CD4-positive, alpha-beta T cell (primary cell): ENCODE data around the gene CDH8. TPM values are rescaled to one million over a fixed set of nuclear protein-coding genes. Genes with fewer than 3 reads are reported as not detected.

Experiments
- ATAC-seq: fragments of 200-7000 bp; cut with Tn5 transposase; one replicate; pipeline ENCODE4 v1.10.0; 2022; ENCODE audit warnings: mild to moderate bottlenecking; ENCODE audit not compliant: poor library complexity
- CTCF ChIA-PET: fragments of 350-600 bp; sonication (Branson Sonifier 250); formaldehyde crosslinking; loops from one replicate; lab custom pipeline; 2021; ENCODE audit warnings: antibody characterized with exemption, inconsistent platforms; lab: Charles Lee
- POLR2A ChIA-PET: fragments of 350-600 bp; sonication (Branson Sonifier 250); formaldehyde crosslinking; loops from one replicate; lab custom pipeline; 2021; ENCODE audit warnings: antibody characterized with exemption, inconsistent platforms; lab: Charles Lee
- DNase-seq, 14 experiments: peaks; one replicate each; pipeline ENCODE4 v3.0.0-alpha.2; 2013 to 2020; ENCODE audit warnings: mixed read lengths in 2 of 14
- H3K27ac ChIP-seq, 2 donors: one replicate each; pipeline versions ENCODE4 v1.5.1 to v1.7.0; 2013; ENCODE audit warnings: low read length in 2 of 2, low read depth in 1 of 2, mild to moderate bottlenecking in 1 of 2
- H3K27me3 ChIP-seq, 2 experiments: 1 replicate in 1 of 2; 2 replicates in 1 of 2; pipeline versions ENCODE4 v1.6.1 to v1.7.0; 2013; ENCODE audit warnings: low read length in 2 of 2, control low read depth in 1 of 2, mild to moderate bottlenecking in 1 of 2, moderate library complexity in 1 of 2; ENCODE audit not compliant: insufficient read depth in 2 of 2, control insufficient read depth in 1 of 2
- H3K36me3 ChIP-seq: one replicate; pipeline ENCODE4 v1.6.1; 2013; ENCODE audit warnings: low read length, control low read depth; ENCODE audit not compliant: insufficient read depth
- H3K4me1 ChIP-seq: one replicate; pipeline ENCODE4 v1.6.1; 2013; ENCODE audit warnings: low read length, control low read depth; ENCODE audit not compliant: insufficient read depth
- H3K4me3 ChIP-seq: one replicate; pipeline ENCODE4 v1.5.1; 2013; ENCODE audit warnings: mild to moderate bottlenecking, low read length, moderate library complexity
- H3K9me3 ChIP-seq, 2 experiments: 1 replicate in 1 of 2; 2 replicates in 1 of 2; pipeline versions ENCODE4 v1.6.1 to v1.7.0; 2013; ENCODE audit warnings: low read length in 2 of 2, mild to moderate bottlenecking in 2 of 2, control low read depth in 1 of 2, moderate library complexity in 1 of 2; ENCODE audit not compliant: control insufficient read depth in 1 of 2, insufficient read depth in 1 of 2
- H3K27ac Mint-ChIP-seq: one replicate; pipeline ENCODE4 v1.8.0; 2020; ENCODE audit warnings: mixed read lengths
- H3K27me3 Mint-ChIP-seq: one replicate; pipeline ENCODE4 v1.8.0; 2021; ENCODE audit warnings: mixed read lengths
- H3K36me3 Mint-ChIP-seq: one replicate; pipeline ENCODE4 v1.8.0; 2021; ENCODE audit warnings: low read depth, mixed read lengths
- H3K4me1 Mint-ChIP-seq: one replicate; pipeline ENCODE4 v1.8.0; 2021; ENCODE audit warnings: low read depth, mixed read lengths
- H3K4me3 Mint-ChIP-seq: one replicate; pipeline ENCODE4 v1.8.0; 2020; ENCODE audit warnings: mild to moderate bottlenecking, mixed read lengths
- H3K9me3 Mint-ChIP-seq: one replicate; pipeline ENCODE4 v1.8.0; 2020; ENCODE audit warnings: mixed read lengths
- intact Hi-C, 2 experiments: fragments of 100-400 bp; cut with DNase I in 1 of 2; cut with micrococcal nuclease in 1 of 2; formaldehyde crosslinking; loops; one replicate each; pipeline versions ENCODE4 v1.15.1 to v1.9.0; 2023 to 2025; cut with DNase I, micrococcal nuclease
- total RNA-seq, 174 experiments: library from RNA in 2 of 174; stranded (reverse) in 2 of 174; gene quantifications; one replicate each; pipeline ENCODE4 v1.2.3 and lab custom pipeline; 2021 to 2026
- TF ChIP-seq, protein P1 (sequence below): fragments of 200-600 bp; IDR thresholded peaks from one replicate; pipeline ENCODE4 v1.8.0; 2022; ENCODE audit warnings: antibody characterized with exemption, mild to moderate bottlenecking

Gene CDH8
- total RNA-seq, 2 experiments from 2014 or later: not detected

DNA sequence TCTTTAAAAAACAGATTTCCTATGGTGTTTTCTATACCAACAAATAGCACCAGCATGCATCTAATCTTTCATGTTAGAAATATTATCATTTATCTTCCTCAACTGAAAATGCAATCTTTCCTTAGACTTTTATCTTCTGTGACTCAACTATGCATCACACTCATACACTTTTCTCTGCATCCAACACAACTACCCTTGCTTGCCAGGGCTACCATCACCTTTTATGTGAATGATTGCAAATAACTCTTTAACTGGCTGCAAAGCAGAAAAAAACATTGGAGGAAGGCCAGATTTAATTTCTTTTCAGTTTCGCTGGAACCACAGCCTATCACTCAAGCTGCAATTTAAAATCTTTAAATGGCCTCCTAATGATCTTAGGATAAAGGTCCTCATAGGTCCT lies 212.9 kb downstream of the CDH8 start:
- Mint-ChIP-seq H3K27me3 (no peaks in the 10 kb centered on the region), H3K27ac (no peak overlapping the region), H3K36me3 (no peaks in the 10 kb centered on the region), H3K4me1 (no peaks in the 10 kb centered on the region), H3K4me3 (no peak overlapping the region), H3K9me3 (peaks cover 18% of the 10 kb centered on the region)
- Histone ChIP-seq H3K4me3 (no peak overlapping the region), H3K36me3 (no peaks in the 10 kb centered on the region), H3K9me3 (peaks cover 0 to 6% of the 10 kb centered on the region in 2 experiments), H3K27ac (no peak overlapping the region), H3K4me1 (no peaks in the 10 kb centered on the region), H3K27me3 (no peaks in the 10 kb centered on the region)
- no peak for ATAC-seq
- no peak for DNase-seq
- CTCF ChIA-PET: no interaction called here
- TF ChIP-seq, protein P1, sequence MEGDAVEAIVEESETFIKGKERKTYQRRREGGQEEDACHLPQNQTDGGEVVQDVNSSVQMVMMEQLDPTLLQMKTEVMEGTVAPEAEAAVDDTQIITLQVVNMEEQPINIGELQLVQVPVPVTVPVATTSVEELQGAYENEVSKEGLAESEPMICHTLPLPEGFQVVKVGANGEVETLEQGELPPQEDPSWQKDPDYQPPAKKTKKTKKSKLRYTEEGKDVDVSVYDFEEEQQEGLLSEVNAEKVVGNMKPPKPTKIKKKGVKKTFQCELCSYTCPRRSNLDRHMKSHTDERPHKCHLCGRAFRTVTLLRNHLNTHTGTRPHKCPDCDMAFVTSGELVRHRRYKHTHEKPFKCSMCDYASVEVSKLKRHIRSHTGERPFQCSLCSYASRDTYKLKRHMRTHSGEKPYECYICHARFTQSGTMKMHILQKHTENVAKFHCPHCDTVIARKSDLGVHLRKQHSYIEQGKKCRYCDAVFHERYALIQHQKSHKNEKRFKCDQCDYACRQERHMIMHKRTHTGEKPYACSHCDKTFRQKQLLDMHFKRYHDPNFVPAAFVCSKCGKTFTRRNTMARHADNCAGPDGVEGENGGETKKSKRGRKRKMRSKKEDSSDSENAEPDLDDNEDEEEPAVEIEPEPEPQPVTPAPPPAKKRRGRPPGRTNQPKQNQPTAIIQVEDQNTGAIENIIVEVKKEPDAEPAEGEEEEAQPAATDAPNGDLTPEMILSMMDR: no peak
- POLR2A ChIA-PET: no interaction called here
- intact Hi-C loops: no loop called here

DNA sequence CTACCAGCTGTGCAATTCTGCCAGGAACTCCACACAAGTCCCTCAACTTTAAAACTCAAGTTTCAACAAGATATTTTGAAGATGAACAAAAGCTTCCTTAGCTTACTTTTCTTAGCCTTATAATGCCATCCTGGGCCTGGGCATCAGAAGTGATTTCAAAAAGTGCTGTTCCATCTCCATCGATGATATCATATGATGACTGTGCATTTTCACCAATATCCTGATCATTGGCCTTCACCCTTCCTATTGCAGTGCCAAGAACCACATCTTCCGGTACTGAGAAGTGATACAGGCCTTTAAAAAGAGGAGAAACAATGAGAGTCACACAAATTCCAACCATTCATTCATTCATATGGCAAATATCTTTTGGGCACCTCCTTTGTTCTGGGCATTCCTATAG lies 215.4 kb downstream of the CDH8 start:
- intact Hi-C loops: no loop called here
- Histone ChIP-seq H3K27ac (no peak overlapping the region), H3K9me3 (peaks cover 0 to 6% of the 10 kb centered on the region in 2 experiments), H3K4me1 (no peaks in the 10 kb centered on the region), H3K4me3 (no peak overlapping the region), H3K27me3 (no peaks in the 10 kb centered on the region), H3K36me3 (no peaks in the 10 kb centered on the region)
- Mint-ChIP-seq H3K4me1 (no peaks in the 10 kb centered on the region), H3K27me3 (no peaks in the 10 kb centered on the region), H3K9me3 (peaks cover 18% of the 10 kb centered on the region), H3K4me3 (no peak overlapping the region), H3K36me3 (no peaks in the 10 kb centered on the region), H3K27ac (no peak overlapping the region)
- ChIA-PET POLR2A (interaction anchor here (0.7 kb wide), 1 partner anchor 655 kb away, joined by 3 read pairs; no protein-coding TSS in a partner anchor), CTCF (no interaction called here)
- DNase-seq (no peak), ATAC-seq (no peak)
- TF ChIP-seq, protein P1: no peak

DNA sequence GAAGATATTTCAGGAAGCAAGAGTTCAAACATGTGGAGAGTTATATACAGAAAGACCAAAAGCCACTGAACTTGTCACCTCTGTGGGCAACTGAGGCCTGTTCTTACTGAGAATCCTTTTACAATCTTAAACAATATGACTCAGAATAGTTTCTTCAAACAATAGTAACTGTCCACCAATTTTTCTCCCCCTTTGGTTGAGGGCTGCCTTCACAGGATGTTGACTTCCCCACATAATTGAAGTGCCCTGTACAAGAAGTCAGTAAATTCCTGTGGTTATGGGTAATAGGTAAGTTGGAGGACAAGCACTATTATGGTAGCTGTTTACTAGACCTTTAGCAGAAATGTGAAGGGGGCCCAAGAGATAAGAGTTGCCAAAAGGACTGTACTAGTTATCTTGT lies 215.8 kb downstream of the CDH8 start:
- no peaks in the 10 kb centered on the region for H3K36me3 Mint-ChIP-seq
- H3K9me3 Mint-ChIP-seq: peaks cover 16% of the 10 kb centered on the region
- H3K27me3 ChIP-seq: no peaks in the 10 kb centered on the region
- ChIA-PET POLR2A (interaction anchor here (0.7 kb wide), 1 partner anchor 656 kb away, joined by 3 read pairs; no protein-coding TSS in a partner anchor), CTCF (no interaction called here)
- H3K4me3 ChIP-seq: no peak overlapping the region
- DNase-seq (no peak), ATAC-seq (no peak)
- H3K27me3 Mint-ChIP-seq: no peaks in the 10 kb centered on the region
- H3K27ac Mint-ChIP-seq: no peak overlapping the region
- no peak overlapping the region for H3K4me3 Mint-ChIP-seq
- H3K4me1 Mint-ChIP-seq: no peaks in the 10 kb centered on the region
- H3K4me1 ChIP-seq: no peaks in the 10 kb centered on the region
- H3K27ac ChIP-seq: no peak overlapping the region
- TF ChIP-seq, protein P1: no peak
- peaks cover 0 to 6% of the 10 kb centered on the region in 2 experiments for H3K9me3 ChIP-seq
- no peaks in the 10 kb centered on the region for H3K36me3 ChIP-seq
- intact Hi-C loops: no loop called here
